Measurements from ENCODE around the gene BRK1.
"Not testable (repeated sequence)": the region's sequence is repeated elsewhere in the genome, so short reads cannot be mapped to it uniquely, and the experiment has no call there.

BRK1 gene

DNA sequence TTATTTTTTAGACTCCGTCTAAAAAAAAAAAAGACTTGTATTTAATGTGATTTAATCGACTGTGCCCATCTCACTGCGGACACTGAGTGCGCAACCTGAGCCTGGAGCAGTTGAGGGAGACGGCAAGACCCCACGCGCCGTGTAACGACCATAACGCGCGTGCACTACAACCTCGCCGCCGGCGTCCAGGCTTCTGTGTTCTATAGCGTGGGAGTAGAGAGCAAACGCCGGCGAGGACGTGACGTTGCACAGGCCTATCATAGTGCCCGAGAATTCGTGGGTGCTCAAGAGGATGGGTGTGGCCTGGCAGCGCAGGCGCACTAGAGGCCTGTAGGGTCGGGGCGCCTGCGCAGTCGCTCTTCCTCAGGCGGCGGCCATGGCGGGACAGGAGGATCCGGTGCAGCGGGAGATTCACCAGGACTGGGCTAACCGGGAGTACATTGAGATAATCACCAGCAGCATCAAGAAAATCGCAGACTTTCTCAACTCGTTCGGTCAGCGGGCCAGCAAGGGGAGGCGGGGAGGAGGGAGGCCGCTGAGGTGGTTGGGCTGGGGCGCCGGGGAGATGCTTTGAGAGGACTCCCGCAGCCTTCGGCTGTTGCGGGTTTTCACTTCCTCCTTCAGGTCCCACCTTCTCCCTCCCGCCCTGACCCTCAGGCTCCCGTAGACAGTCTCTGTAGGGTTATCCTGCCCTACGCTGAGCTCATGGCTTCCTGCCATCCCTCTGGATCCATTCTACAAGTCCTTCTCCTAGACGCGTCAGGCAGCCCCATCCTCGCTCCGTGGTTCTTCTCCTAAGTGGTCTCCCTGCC lies at the start of gene BRK1:
BRK1 (plus strand) TSS at position 350 of the 812 bp plus-strand sequence; CDS start at position 377, 27 bp downstream.
- DNase-seq, result peak; percentile 96

DNA sequence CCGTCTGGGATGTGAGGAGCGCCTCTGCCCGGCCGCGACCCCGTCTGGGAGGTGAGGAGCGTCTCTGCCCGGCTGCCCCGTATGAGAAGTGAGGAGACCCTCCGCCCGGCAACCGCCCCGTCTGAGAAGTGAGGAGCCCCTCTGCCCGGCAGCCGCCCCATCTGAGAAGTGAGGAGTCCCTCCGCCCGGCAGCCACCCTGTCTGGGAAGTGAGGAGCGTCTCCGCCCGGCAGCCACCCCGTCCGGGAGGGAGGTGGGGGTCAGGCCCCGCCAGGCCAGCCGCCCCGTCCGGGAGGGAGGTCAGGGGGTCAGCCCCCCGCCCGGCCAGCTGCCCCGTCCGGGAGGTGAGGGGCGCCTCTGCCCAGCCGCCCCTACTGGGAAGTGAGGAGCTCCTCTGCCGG lies 45.4 kb upstream of the BRK1 start:
- not testable (repeated sequence) for DNase-seq

DNA sequence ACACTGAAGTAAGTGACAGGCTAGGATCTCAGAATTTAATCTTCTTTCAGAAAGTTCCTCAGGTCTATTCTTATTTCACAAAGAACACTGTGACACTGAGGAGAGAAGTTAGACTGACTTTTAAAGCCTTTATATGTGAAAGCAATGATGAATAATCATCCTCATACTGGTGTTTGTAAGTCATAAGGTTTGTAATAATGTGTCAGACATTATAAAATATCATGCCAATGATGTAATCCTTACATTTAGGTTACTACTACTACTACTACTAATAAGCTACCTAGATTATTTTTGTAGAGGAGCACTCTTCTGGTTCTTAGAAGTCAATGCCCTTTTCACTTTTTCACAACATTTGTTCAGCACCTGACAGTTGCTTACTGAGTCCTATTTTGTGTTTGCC lies 40.8 kb upstream of the BRK1 start:
- no peak for DNase-seq

DNA sequence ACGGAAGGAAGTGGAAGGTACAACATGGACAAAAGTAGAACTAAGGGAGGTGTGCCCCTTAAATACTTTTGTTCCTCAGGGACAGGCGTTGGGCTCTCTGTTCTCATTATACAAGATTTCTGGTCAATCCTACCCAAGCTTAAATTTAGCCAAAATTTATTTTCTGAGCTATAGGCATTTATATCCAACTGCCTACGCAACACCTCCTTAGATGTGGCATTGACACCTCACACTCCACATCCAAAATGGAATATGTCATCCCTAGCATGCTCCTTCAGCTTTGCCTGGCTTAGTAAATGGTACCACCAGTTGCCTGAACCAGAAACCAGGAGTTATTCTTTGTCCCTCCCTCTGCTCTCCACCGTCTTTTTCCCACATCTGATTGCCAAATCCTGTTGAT lies 33.6 kb upstream of the BRK1 start:
- no peak for DNase-seq

DNA sequence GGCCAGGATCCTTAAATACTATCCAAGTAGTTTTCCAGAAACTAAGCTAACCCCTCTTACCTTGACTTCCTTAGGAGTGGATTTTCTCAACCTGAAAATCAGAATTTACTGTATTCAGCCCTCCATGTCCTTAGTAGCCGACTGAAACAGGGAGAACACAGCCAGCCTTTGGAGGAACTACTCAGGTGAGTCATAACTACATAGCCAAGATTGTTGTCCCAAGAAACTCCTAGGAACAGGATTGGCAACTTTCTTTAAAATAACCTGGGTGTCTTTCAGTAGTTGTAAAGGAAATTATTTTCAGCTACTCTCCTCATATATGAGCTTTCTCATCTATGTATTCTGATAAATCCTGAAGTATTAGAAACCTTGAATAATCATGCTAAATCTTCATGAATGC lies 29.7 kb upstream of the BRK1 start:
- no peak for DNase-seq

DNA sequence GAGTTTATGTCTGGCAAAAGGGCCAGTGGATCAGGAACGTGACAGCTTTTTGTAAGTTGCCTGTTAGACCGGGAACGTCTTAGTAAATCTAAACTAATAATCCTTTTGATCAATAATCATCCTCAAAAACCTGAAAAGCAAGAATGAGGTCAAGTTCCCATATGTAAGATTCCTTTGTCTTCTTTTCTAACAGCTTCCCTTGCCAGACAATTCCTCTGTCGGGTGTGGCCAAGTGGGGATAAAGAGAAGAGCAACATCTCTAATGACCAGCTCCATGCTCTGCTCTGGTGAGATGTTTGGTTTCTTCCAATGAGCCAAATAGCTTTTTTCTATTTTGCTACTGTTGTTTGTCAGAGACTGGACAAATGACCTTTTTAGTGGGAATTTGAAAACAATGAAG lies 27.2 kb upstream of the BRK1 start:
- no peak for DNase-seq

DNA sequence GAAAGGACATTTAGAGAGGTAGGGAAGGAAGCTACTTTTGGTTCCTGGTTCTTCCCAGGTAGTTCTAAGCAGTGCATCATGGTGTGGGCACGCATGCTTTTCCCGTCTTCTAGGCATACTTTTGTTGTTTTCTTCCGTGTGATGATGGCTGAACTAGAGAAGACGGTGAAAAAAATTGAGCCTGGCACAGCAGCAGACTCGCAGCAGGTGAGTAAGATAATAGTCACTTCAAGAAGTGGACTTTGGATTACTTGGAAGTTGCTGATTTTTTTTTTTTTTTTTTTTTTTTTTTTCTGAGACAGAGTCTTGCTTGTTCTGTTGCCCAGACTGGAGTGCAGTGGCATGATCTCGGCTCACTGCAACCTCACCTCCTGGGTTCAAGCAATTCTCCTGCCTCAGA lies 25.3 kb upstream of the BRK1 start:
- no peak for DNase-seq

DNA sequence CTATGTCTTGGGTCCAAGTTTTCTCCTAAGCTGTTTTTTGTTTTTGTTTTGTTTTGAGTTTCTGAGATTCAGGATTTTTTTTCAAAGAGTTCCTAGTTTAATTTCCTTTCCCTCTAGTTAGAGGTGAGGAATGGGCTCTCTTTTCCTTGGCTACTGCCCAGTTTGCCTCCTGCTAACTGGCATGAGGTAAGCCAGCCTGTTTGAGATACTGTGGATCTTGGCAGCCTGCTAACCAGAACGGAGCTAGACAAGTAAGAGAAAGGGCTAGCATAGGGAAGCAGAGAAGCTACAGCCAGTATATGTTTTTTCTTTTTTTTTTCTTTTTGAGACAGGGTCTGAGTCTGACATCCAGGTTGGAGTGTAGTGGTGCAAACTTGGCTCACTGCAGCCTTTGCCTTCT lies 24.7 kb upstream of the BRK1 start:
- DNase-seq, result not testable (repeated sequence)

DNA sequence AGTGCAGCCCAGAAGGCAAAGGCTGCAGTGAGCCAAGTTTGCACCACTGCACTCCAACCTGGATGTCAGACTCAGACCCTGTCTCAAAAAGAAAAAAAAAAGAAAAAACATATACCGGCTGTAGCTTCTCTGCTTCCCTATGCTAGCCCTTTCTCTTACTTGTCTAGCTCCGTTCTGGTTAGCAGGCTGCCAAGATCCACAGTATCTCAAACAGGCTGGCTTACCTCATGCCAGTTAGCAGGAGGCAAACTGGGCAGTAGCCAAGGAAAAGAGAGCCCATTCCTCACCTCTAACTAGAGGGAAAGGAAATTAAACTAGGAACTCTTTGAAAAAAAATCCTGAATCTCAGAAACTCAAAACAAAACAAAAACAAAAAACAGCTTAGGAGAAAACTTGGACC lies 24.1 kb upstream of the BRK1 start:
- not testable (repeated sequence) for DNase-seq

DNA sequence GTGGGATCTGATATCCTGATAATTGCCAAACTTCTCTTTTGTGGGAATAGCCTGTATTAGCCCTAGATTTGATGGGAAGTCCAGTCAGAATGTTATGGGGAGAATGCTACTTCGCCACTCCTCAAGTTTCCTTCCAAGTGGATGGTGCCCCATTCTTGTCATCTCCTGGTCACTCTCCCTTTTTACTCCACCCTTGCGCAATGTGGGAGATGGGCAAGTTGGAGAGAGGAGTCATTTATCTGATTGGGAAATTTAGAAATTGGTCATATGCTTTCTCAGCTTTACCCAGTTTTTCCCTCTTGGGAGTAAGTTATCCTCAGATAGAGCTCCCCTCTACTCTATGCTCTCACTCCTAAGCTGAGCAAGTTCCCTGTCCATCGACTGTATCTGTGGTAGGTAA lies 21.8 kb upstream of the BRK1 start:
- no peak for DNase-seq

DNA sequence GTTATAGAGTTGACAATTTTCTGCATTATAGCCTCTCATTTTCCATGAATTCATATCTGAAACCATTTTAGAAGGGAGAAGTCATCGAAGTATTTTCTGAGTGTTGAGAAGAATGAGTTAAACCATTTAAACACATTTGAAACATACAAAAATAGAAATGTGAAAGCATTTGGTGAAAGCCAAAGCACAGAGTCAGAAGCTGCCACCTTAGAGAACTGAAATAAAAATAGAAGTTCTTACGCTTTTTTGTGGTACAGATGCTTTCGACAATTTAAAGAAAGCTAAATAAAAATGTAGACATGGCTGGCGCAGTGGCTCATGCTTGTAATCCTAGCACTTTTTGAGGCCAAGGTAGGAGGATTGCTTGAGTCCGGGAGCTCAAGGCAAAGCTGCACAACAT lies 16.4 kb upstream of the BRK1 start:
- no peak for DNase-seq

DNA sequence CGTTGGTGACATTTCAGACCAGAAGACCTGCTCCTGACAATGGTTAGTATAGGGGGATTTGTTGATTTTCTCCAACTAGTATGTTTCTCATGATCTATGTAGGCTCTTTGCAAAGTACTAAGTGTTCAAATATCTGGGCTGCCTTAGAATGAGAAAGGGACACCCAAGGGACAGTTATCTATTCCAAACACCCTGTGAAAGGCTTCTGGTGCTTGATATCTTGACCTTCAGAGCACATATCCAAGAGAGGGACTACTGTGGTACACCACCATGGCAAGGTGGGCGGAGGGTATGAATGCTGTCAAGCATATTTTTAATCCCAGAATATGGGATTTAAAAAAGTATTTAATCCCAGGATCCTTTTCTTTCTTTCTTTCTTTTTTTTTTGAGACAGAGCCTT lies 8.6 kb upstream of the BRK1 start:
- no peak for DNase-seq

DNA sequence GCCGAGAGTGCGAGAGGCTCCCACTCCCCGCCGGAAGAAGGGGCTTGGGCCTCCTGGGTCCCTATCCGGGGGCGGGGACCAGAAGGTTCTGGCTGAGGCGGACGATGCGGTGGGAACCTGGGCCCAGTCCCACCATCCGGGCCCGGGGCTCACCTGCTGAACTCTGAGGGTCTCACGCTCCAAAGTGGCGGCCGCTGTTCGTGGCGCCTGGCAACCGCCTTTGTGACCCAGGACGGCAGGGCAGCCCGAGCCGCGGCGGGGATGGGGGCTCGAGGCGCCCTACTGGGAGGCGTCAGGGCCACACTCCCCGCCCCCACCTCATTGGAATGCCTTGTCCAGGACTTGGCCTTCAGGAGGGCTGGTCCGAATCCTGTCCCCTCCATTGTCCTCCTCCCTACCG lies 7.4 kb upstream of the BRK1 start, which contains the start of gene FANCD2OS:
FANCD2OS (minus strand) TSS at position 165 of the 400 bp plus-strand sequence. CDS start 3,481 bp downstream, outside the sequence.
- DNase-seq, result no peak

DNA sequence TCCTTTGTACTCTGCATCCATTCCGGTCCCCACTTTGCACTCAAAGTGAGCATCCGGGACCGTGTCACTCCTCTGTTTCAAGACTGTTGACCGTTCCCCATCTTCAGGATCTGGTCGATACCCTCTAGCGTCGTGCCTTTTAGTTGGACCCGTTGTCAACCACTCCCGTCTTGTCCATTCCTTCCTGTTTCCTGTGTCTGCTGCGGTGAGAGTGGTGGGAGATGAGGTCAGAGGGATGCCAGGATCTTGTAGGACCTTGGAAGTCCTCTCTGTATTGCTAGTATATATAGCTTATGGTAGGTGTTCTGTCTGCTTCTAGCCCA lies 624 bp downstream of the BRK1 start:
- DNase-seq, result peak; percentile 60

DNA sequence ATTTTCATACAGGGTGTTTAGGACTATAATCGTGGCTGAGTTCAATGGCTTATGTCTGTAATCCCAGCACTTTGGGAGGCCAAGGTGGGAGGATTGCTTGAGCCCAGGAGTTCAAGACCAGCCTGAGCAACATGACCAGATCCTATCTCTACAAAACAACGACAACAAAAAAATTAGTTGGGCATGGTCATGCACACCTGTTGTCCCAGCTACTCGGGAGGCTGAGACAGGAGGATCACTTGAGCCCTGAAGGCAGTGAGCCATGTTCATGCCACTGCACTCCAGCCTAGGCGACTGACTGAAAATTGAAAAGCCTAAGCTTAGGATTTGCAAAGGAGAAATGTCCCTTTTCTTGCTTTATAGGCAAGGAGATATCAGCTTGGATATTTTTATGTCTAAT lies 1.5 kb downstream of the BRK1 start:
- no peak for DNase-seq

DNA sequence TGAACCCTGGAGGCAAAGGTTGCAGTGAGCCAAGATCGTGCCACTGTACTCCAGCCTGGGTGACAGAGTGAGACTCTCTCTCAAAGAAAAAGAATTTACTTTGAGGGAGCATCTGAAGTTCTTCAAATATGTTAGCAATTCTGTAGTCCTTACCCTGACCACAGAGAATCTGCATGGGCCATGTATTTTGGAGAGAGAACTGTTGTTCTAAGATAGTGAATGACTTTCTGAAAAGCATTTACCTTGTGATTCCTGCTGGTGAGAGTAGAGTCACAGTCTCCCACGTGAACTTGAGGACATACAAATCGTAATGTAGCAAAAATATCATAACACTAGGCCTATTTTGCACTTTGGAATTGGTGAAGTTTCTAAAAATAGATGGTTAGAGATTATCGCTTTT lies 3.9 kb downstream of the BRK1 start:
- no peak for DNase-seq

DNA sequence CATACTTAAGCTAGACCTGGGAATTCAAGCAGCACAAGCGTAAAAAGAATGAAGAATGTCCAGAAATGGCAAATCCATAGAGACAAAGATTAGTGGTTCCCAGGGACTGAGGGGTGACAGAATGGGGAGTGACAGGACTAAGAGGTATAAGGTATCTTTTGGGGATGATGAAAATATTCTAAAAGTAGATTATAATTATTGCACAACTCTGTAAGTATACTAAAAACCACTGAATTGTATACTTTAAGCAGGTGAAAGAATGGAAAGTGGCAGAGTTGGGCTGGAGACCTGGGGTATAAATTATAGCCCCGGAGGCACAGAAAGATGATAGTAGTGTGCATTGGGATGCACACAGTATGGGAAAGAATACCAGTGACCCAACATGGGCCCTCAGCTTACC lies 5.6 kb downstream of the BRK1 start:
- DNase-seq, result no peak

DNA sequence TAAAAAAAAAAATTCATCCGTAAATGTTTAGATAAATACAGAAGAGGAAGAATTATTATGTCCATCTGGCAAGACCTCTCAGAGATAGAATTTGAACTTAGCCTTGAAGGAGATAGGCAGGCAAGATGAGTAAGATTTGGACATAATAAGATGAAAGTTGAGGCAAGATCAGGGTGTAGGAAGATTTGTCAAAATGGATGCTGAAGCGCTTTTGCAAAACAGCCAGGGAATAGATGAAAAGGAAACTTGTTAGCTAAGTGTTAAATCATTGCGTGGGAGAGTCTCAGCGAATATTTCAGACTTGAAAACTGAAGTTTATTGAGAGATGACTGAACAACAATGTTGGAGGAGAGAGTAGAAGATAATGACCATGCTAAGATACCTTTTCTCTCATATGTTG lies 7.2 kb downstream of the BRK1 start:
- no peak for DNase-seq

DNA sequence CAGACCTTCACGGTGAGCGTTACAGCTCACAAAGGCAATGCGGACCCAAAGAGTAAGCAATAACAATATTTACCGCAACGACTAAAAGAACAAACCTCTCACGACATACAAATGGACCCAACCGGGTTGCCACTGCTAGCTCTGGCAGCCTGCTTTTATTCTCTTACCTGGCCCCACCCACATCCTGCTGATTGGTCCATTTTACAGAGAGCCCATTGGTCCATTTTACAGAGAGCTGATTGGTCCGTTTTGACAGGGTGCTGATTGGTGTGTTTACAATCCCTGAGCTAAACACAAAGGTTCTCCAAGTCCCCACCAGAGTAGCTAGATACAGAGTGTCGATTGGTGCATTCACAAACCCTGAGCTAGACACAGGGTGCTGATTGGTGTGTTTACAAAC lies 20.4 kb downstream of the BRK1 start:
- not testable (repeated sequence) for DNase-seq

DNA sequence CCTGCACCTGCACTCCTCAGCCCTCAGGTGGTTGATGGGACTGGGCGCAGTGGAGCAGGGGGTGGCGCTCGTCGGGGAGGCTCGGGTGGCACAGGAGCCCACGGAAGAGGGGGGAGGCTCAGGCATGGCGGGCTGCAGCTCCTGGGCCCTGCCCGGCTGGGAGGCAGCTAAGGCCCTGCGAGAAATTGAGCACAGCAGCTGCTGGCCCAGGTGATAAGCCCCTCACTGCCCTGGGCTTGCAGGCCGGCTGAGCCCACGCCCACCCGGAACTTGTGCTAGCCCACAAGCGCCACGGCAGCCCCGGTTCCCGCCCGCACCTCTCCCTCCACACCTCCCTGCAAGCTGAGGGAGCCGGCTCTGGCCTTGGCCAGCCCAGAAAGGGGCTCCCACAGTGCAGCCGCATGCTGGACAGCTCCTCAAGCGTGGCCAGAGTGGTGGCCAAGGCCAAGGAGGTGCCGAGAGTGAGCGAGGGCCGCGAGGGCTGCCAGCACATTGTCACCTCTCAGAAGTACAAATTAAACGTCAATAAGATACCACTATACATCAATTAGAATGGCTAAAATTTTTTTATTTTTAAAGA lies 21.0 kb downstream of the BRK1 start:
- DNase-seq, result no peak

DNA sequence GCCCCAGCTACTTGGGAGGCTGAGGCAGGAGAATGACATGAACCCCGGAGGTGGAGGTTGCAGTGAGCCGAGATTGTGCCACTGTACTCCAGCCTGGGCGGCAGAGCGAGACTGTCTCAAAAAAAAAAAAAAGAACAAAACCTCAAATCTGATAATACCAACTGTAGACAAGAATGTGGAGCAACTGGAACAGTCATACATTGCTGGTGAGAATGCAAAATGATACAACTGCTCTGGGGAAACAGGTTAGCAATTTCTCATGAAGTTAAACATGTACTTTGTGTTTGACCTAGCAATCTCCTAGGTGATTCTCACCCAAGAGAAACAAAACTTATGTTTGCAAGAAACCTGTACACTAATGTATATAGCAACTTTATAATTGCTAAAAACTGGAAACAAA lies 21.7 kb downstream of the BRK1 start:
- DNase-seq, result no peak

DNA sequence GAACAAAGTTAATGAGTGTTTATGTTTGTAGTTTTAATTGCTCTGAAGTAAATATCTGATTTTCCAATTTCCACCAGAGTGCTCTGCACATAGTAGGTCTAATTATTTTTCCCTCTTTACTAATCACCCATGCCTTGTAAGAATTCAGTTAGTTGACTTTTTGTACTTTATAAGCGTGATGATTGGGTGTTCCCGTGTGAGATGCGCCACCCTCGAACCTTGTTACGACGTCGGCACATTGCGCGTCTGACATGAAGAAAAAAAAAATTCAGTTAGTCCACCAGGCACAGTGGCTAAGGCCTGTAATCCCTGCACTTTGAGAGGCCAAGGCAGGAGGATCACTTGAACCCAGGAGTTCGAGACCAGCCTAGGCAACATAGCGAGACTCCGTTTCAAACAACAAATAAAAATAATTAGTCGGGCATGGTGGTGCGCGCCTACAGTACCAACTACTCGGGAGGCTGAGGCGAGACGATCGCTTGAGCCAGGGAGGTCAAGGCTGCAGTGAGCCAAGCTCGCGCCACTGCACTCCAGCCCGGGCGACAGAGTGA lies 25.6 kb downstream of the BRK1 start:
- DNase-seq, result no peak

DNA sequence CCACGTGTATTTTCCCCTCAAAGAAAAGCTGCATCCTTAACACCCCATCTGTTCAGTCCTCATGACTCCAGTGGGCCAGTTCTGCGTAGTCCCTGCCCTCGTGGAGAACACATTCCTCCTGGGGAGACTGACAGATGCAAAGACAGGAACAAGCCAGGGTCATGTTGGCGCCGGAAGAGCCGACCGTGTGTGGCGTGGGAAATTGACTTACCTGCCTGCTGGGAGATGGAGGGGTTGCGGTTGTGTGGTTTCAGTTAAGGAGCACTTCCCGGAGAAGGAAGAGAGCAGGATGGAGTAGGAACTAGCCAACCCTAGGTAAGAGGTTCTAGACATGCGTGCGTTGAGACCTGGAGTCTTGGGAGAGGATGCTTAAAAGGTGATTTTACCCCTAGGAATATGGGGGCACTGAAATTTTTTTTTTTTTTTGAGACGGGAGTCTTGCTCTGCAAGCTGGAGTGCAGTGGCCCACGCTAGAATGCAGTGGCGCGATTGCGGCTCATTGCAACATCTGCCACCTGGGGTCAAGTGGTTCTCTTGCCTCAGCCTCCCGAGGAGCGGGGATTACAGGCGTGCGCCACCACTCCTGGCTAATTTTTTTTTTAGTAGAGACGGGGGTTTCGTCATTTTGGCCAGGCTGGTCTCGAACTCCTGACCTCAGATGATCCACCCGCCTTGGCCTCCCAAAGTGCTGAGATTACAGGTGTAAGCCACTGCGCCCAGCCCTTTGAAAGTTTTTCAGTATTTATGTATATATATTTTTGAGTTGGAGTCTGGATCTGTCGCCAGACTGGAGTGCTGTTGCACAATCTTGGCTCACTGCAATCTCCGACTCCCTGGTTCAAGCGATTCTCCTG lies 27.5 kb downstream of the BRK1 start:
- DNase-seq, result peak; percentile 55

DNA sequence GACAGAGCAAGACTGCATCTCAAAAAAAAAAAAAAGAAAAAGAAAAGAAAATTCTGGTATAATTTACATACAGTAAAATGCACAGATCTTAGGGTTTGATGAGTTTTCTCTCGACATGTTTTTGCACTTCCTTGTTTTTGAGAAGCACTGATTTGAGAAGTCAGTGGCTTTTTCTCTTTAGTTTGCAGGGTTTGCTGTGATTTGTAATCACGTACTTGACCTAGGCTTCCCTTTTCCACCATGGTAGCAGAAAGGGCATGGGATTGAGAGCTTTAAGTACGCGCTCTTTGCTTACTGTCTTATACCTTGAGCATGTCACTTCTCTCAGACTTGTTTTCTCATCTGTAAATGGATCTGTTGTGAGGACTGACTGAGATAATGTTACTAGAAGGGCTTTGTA lies 30.2 kb downstream of the BRK1 start:
- peak; percentile 56 for DNase-seq

All from MV-4-11 (cell line).